ENCODE measurements around the gene LDLRAD1. TPM values are rescaled to one million over a fixed set of nuclear protein-coding genes. Genes with fewer than 3 reads are reported as not detected.
"Not testable (repeated sequence)": the region's sequence is repeated elsewhere in the genome, so short reads cannot be mapped to it uniquely, and the experiment has no call there.

The LDLRAD1 gene
- total and polyA plus RNA-seq, 2 experiments from 2014 or later: not detected

DNA sequence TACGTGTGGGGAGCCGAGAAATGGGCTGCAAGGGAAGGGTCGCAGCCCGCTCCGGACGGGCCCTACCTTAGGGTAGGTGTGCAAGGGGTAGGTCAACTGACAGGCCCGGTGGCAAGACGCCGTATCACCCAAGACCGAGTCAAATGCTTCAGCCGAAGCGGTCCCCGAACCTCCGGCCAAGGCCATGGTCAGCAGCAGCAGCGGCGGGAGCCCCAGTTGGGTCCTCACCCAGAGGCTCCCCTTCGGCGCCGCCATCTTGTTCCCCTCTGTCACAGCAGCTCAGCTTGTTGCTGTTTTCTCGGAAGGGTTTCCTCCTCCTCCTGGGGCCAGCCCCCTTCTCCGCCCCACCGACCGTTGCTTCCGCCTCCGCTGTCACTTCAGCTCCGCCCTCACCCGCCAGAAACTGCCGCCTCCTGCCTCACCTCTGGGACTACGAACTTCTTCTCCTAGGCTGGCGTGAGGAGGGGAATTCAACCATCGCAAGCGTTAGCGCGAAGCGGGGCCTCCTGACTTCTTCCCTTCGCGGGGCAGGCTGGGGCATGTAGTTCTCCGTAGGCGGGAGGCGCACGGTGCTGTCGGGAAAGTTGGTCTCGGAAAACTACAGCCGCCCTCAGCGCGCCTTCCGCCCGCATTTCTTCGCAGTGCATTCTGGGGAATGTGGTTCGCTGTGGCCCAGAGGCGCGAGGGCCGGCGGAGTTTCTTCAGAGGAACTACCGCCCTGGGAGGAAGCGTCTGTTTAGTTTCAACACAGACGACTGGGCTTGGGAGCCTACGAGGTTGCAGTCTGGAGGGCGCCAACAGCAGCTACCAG, 35.2 kb upstream of the LDLRAD1 start, which contains the start of the genes TCEANC2 and TMEM59:
Gene TCEANC2, plus strand, starts transcription at position 675 of the 811 bp plus-strand sequence. CDS start 815 bp downstream, outside the sequence.
Gene TMEM59, minus strand, starts transcription at position 271 of the 811 bp plus-strand sequence. Its CDS starts 16 bp downstream, at position 255.
- no peaks in the 10 kb centered on the region for H3K36me3 ChIP-seq (ENCODE audit: low read depth)
- no peak for TF ChIP-seq EZH2 (IDR thresholded peaks at IDR 0.05; ENCODE audit: insufficient read depth, poor library complexity, severe bottlenecking)
- no peak for TF ChIP-seq EZH2phosphoT487 (IDR thresholded peaks at IDR 0.05; ENCODE audit: insufficient read depth, low read depth)
- in situ Hi-C loops (cut with MboI): no loop called here
- H2AFZ ChIP-seq: peak within 1 kb of the TSS; percentile 95
- H4K20me1 ChIP-seq (ENCODE audit: insufficient read depth): 0 out of 2 replicates have a peak, but pooled peaks cover 2% of the 10 kb centered on the region
- no peaks in the 10 kb centered on the region for H3K27me3 ChIP-seq (replicated peaks; ENCODE audit: insufficient read depth)
- peaks cover 22% of the 10 kb centered on the region for H3K4me1 ChIP-seq (ENCODE audit: insufficient read depth)
- H3K79me2 ChIP-seq (ENCODE audit: insufficient read depth): peaks cover 63% of the 10 kb centered on the region
- 0 to 1% methylated on average over 59 of the region's 59 CpGs for WGBS, 2 experiments (ENCODE audit: low coverage in 1 of 2, low lambda C conversion rate in 2 of 2, missing lambda C conversion rate in 2 of 2)
- peak within 1 kb of the TSS; percentile 98 for H3K4me2 ChIP-seq (ENCODE audit: unreplicated experiment)
- DNase-seq: peak; percentile 100
- H3K27ac ChIP-seq: peak within 1 kb of the TSS; percentile 92
- peak within 1 kb of the TSS; percentile 95 for H3K4me3 ChIP-seq
- peak within 1 kb of the TSS; percentile 96 for H3K9ac ChIP-seq
- no peaks in the 10 kb centered on the region for H3K9me3 ChIP-seq (ENCODE audit: low read depth)
- H3F3A ChIP-seq (ENCODE audit: insufficient read depth): peaks cover 8% of the 10 kb centered on the region; the same call in 1 of the 2 replicates
- H3K9me2 ChIP-seq (ENCODE audit: insufficient read depth): no peaks in the 10 kb centered on the region

DNA sequence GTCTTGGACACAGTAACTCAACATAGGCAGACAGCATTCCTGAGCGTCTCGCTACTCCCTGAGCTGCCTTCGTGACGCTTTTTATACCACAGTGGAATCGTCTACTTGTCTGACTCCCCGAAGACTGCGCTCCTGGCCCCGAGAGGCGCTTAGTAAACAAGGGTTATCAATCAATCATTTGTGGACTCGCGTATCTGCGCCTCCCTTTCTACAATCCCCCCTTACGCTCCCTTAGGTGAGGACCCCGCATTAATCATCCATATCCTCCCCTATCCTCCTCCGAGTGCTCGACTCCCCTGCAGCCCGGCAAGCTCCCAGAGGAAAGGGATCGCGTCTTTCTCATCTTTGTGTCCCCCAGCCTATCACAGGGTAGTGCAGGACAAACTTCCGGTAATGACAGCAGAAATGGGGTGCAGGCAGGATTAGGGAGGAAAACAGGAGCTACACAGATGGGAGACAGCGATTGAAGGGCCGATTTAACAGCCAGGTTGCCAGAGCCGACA, 34.5 kb upstream of the LDLRAD1 start:
- WGBS, 2 experiments (ENCODE audit: low coverage in 1 of 2, low lambda C conversion rate in 2 of 2, missing lambda C conversion rate in 2 of 2): 1 to 2% methylated on average over 23 of the region's 23 CpGs
- H3K9me2 ChIP-seq (ENCODE audit: insufficient read depth): no peaks in the 10 kb centered on the region
- H3F3A ChIP-seq (ENCODE audit: insufficient read depth): peaks cover 8% of the 10 kb centered on the region; the same call in 1 of the 2 replicates
- H3K4me3 ChIP-seq: peak overlapping the region; percentile 95
- H2AFZ ChIP-seq: peak overlapping the region; percentile 71
- peaks cover 69% of the 10 kb centered on the region for H3K79me2 ChIP-seq (ENCODE audit: insufficient read depth)
- H3K9me3 ChIP-seq (ENCODE audit: low read depth): no peaks in the 10 kb centered on the region
- DNase-seq: peak; percentile 88
- no peaks in the 10 kb centered on the region for H3K27me3 ChIP-seq (replicated peaks; ENCODE audit: insufficient read depth)
- TF ChIP-seq EZH2phosphoT487 (IDR thresholded peaks at IDR 0.05; ENCODE audit: insufficient read depth, low read depth) (no peak), EZH2 (IDR thresholded peaks at IDR 0.05; ENCODE audit: insufficient read depth, poor library complexity, severe bottlenecking) (no peak)
- in situ Hi-C loops (cut with MboI): no loop called here
- H3K27ac ChIP-seq: peak overlapping the region; percentile 92
- H3K36me3 ChIP-seq (ENCODE audit: low read depth): no peaks in the 10 kb centered on the region
- peak overlapping the region; percentile 96 for H3K9ac ChIP-seq
- H3K4me1 ChIP-seq (ENCODE audit: insufficient read depth): peaks cover 23% of the 10 kb centered on the region
- H3K4me2 ChIP-seq (ENCODE audit: unreplicated experiment): peak overlapping the region; percentile 98
- peaks cover 8% of the 10 kb centered on the region; the same call in 1 of the 2 replicates for H4K20me1 ChIP-seq (ENCODE audit: insufficient read depth)

- no peaks in the 10 kb centered on the region for H3K36me3 ChIP-seq (ENCODE audit: low read depth)
- peaks cover 74% of the 10 kb centered on the region for H3K79me2 ChIP-seq (ENCODE audit: insufficient read depth)
- in situ Hi-C loops (cut with MboI): no loop called here
These were observed 34.0 kb upstream of the LDLRAD1 start for GRCh38 chr1:54051933-54052430.

DNA sequence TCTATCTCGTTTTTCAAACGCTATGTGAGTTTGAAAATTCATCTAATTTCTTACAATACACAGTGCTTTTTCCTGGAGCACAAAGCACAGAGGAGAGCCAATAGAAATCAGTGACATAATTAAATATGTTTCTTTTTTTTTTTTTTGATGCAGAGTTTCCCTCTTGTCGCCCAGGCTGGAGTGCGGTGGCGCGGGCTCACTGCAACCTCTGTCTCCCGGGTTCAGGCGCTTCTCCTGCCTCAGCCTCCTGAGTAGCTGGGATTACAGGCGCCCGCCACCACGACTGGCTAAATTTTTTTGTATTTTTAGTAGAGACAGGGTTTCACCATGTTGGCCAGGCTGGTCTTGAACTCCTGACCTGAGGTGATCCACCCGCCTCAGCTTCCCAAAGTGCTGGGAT, 32.4 kb upstream of the LDLRAD1 start:
- H2AFZ ChIP-seq; H3K9me3 ChIP-seq (ENCODE audit: low read depth); H3K4me2 ChIP-seq (ENCODE audit: unreplicated experiment); H3K9ac ChIP-seq; H3K4me3 ChIP-seq; in situ Hi-C loops (cut with MboI); H3K27ac ChIP-seq; H3K36me3 ChIP-seq (ENCODE audit: low read depth); DNase-seq; H3K9me2 ChIP-seq (ENCODE audit: insufficient read depth); H3K27me3 ChIP-seq (replicated peaks; ENCODE audit: insufficient read depth): not testable (repeated sequence)
- H3K79me2 ChIP-seq (ENCODE audit: insufficient read depth): peaks cover 87% of the 10 kb centered on the region
- H3F3A ChIP-seq (ENCODE audit: insufficient read depth): peaks cover 15% of the 10 kb centered on the region; the same call in 1 of the 2 replicates
- peaks cover 34% of the 10 kb centered on the region for H3K4me1 ChIP-seq (ENCODE audit: insufficient read depth)
- WGBS, 2 experiments (ENCODE audit: low coverage in 1 of 2, low lambda C conversion rate in 2 of 2, missing lambda C conversion rate in 2 of 2): 98% methylated on average over 12 of the region's 12 CpGs
- H4K20me1 ChIP-seq (ENCODE audit: insufficient read depth): peaks cover 18% of the 10 kb centered on the region; the same call in 1 of the 2 replicates

More at GRCh38 chr1:54051933-54052430, 34.0 kb upstream of the LDLRAD1 start:
- Histone ChIP-seq H2AFZ (peak overlapping the region; percentile 71), H3K9ac (peak overlapping the region; percentile 96), H3K9me3 (ENCODE audit: low read depth) (no peaks in the 10 kb centered on the region), H3K4me1 (ENCODE audit: insufficient read depth) (peaks cover 28% of the 10 kb centered on the region), H4K20me1 (ENCODE audit: insufficient read depth) (peaks cover 12% of the 10 kb centered on the region; the same call in 1 of the 2 replicates), H3K4me3 (peak overlapping the region; percentile 95), H3F3A (ENCODE audit: insufficient read depth) (peaks cover 11% of the 10 kb centered on the region; the same call in 1 of the 2 replicates), H3K9me2 (ENCODE audit: insufficient read depth) (no peaks in the 10 kb centered on the region), H3K27ac (peak overlapping the region; percentile 92), H3K27me3 (replicated peaks; ENCODE audit: insufficient read depth) (no peaks in the 10 kb centered on the region), H3K4me2 (ENCODE audit: unreplicated experiment) (peak overlapping the region; percentile 98)
- no peak for TF ChIP-seq EZH2 (IDR thresholded peaks at IDR 0.05; ENCODE audit: insufficient read depth, poor library complexity, severe bottlenecking)
- TF ChIP-seq EZH2phosphoT487 (IDR thresholded peaks at IDR 0.05; ENCODE audit: insufficient read depth, low read depth): no peak
- WGBS, 2 experiments (ENCODE audit: low coverage in 1 of 2, low lambda C conversion rate in 2 of 2, missing lambda C conversion rate in 2 of 2): 1 to 2% methylated on average over 8 of the region's 8 CpGs
- peak; percentile 38 for DNase-seq

Data from GM23248 (cell line).